ENCODE results near the gene SKOR1.

DNA sequence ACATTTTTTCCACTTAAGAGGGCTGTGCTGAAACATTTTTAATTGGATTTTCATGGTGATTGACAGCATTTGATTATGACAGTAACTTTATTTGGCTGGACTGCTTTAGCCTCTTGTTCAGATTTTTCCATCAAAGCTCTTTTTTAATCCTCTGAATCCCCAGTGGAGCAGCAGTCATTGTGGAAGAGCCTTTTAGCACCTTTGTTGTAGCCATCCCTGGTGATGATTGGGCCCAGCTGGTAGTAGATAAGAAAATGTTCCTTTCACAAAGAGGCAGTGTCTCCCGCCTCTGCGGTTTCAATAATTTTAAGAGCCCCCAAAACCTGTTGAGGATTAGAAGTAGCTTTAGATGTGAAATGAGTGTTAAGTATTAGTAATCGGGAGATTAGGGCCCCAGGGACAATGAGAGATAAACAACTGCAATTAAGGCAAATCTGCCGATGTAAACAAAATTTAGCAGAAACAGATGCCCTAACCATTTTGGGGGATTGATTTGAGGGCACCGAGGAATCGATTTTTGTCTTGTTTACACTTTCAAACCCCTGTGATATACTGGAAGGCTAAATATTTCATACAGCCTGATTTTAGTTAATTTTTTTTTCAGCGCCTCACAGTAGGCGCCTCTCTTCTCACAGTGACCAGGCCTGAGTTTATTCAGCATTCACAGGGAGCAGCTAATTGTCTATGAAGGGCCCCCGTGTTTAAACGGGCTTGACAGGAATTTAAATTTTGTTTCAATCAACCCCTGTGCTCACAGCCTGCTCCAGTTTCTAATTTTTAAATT, 43.2 kb upstream of the SKOR1 start:
- TF ChIP-seq BCL11A (IDR thresholded peaks at IDR 0.05; ENCODE audit: low read depth in 2 of 2, low read length in 2 of 2) (no peak), EZH2 (IDR thresholded peaks at IDR 0.05; ENCODE audit: low read depth, low read length, severe bottlenecking) (no peak), YY1 (IDR thresholded peaks at IDR 0.05; ENCODE audit: low read depth, low read length) (no peak), TCF12 (IDR thresholded peaks at IDR 0.05; ENCODE audit: low read depth, low read length) (no peak), POLR2A (IDR thresholded peaks at IDR 0.05; ENCODE audit: control extremely low read depth in 1 of 2, low read depth in 2 of 2, low read length in 2 of 2) (no peak), TAF1 (IDR thresholded peaks at IDR 0.05; ENCODE audit: low read depth, low read length) (no peak), EP300 (IDR thresholded peaks at IDR 0.05; ENCODE audit: borderline replicate concordance in 1 of 2, low read depth in 2 of 2, low read length in 2 of 2) (no peak), CBX5 (IDR thresholded peaks at IDR 0.05; ENCODE audit: low read depth, low read length) (no peak)
- TF ChIP-seq, protein P1, sequence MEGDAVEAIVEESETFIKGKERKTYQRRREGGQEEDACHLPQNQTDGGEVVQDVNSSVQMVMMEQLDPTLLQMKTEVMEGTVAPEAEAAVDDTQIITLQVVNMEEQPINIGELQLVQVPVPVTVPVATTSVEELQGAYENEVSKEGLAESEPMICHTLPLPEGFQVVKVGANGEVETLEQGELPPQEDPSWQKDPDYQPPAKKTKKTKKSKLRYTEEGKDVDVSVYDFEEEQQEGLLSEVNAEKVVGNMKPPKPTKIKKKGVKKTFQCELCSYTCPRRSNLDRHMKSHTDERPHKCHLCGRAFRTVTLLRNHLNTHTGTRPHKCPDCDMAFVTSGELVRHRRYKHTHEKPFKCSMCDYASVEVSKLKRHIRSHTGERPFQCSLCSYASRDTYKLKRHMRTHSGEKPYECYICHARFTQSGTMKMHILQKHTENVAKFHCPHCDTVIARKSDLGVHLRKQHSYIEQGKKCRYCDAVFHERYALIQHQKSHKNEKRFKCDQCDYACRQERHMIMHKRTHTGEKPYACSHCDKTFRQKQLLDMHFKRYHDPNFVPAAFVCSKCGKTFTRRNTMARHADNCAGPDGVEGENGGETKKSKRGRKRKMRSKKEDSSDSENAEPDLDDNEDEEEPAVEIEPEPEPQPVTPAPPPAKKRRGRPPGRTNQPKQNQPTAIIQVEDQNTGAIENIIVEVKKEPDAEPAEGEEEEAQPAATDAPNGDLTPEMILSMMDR (IDR thresholded peaks at IDR 0.05; ENCODE audit: control extremely low read depth in 1 of 3, insufficient read depth in 1 of 3, low read depth in 1 of 3, low read length in 3 of 3), result no peak
